ACC112 (cell line): ENCODE data around the gene SMU1.

Experiments
- H2AFZ ChIP-seq: fragments of 200-600 bp; sonication (generic); one replicate; pipeline ENCODE4 v1.6.0; 2017; ENCODE audit warnings: antibody characterized with exemption, low read length; ENCODE audit not compliant: unreplicated experiment
- H3K27ac ChIP-seq: fragments of 200-600 bp; sonication (generic); 2 replicates; pipeline ENCODE4 v1.5.1; 2014; ENCODE audit warnings: low read depth, mild to moderate bottlenecking, antibody characterized with exemption, low read length, moderate library complexity
- H3K27me3 ChIP-seq: fragments of 200-600 bp; sonication (generic); 2 replicates; pipeline ENCODE4 v1.6.1; 2014; ENCODE audit warnings: mild to moderate bottlenecking, antibody characterized with exemption, low read length, moderate library complexity, mixed read lengths; ENCODE audit not compliant: insufficient read depth
- H3K36me3 ChIP-seq: fragments of 200-600 bp; sonication (generic); 2 replicates; pipeline ENCODE4 v1.6.1; 2016; ENCODE audit warnings: mild to moderate bottlenecking, antibody characterized with exemption, low read length, moderate library complexity, mixed read lengths; ENCODE audit not compliant: insufficient read depth
- H3K4me1 ChIP-seq: fragments of 200-600 bp; sonication (generic); one replicate; pipeline ENCODE4 v1.6.1; 2016; ENCODE audit warnings: low read length, mixed read lengths; ENCODE audit not compliant: insufficient read depth, unreplicated experiment, control insufficient read depth
- H3K4me3 ChIP-seq: fragments of 200-600 bp; sonication (generic); 2 replicates; pipeline ENCODE4 v1.5.1; 2014; ENCODE audit warnings: mild to moderate bottlenecking, low read depth, low read length
- H3K79me2 ChIP-seq: fragments of 200-600 bp; sonication (generic); one replicate; pipeline ENCODE4 v1.6.0; 2016; ENCODE audit warnings: low read length; ENCODE audit not compliant: control insufficient read depth, unreplicated experiment, insufficient read depth

Gene SMU1

GRCh38 chr9:33082538-33083326, 6.3 kb upstream of the SMU1 start:
- H2AFZ ChIP-seq = no peak overlapping the region
- H3K27ac ChIP-seq = no peak overlapping the region
- no peaks in the 10 kb centered on the region for H3K79me2 ChIP-seq
- no peaks in the 10 kb centered on the region for H3K36me3 ChIP-seq
- no peak overlapping the region for H3K4me3 ChIP-seq
- H3K4me1 ChIP-seq = peaks cover 14% of the 10 kb centered on the region
- H3K27me3 ChIP-seq = no peaks in the 10 kb centered on the region

DNA sequence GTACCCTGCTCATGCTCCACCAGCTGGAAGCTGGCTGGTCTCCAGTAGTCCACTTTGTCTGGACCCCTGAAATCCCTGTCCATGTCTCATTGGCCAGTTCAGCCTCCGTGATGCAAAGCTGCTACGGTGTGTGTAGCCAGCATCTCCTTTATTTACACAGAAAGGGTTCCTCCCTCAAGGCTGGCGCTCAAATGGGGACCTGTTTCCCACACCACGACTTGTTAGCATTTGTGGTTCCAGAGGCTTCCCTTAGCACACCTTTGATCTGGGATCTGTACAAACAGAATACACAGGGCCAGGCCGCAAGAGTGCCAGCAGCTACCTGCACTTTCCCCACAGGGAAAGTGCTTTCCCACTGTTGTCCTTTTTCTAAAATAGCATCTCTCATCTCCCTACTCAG, 5.7 kb upstream of the SMU1 start:
- Histone ChIP-seq H3K27ac (no peak overlapping the region), H2AFZ (no peak overlapping the region), H3K4me1 (peaks cover 14% of the 10 kb centered on the region), H3K4me3 (no peak overlapping the region), H3K79me2 (no peaks in the 10 kb centered on the region), H3K36me3 (no peaks in the 10 kb centered on the region), H3K27me3 (no peaks in the 10 kb centered on the region)

DNA sequence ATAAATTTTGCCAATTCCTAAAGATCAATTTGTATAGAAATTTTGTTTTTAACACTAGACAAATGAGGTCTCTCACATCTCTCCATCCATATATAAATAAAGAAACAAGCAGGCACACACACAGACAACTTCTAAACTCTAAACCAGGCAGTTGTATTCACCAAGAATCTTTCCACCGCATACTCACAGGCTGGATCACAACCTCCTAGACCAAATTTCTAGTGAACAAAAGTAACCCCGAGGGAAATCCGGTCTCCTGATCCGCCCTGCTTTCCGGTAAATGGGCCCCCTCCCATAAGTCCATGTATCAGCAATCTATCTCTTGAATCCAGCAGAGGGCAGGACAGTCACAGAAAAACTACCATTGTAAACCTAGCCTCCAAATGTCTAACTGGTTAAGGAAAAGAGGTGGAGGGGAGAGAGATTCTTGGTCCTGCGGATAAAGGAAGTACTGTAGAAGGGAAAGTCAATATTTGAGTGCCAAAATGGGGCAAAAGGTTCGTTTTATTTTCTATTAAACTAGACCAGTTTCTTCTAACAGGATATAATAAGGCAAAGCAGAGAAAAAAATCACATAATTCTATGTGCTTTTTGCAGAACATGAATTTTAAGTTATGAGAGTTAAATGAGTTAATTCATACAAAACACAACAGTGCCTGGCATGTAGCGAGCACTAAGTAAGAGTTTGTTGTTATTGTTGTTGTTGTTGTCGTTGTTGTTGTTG, 4.8 kb upstream of the SMU1 start:
- Histone ChIP-seq H3K27ac (peak overlapping the region; percentile 51), H3K4me1 (peaks cover 14% of the 10 kb centered on the region), H3K79me2 (peaks cover 2% of the 10 kb centered on the region), H3K36me3 (no peaks in the 10 kb centered on the region), H2AFZ (peak overlapping the region; percentile 73), H3K27me3 (no peaks in the 10 kb centered on the region), H3K4me3 (peak overlapping the region; percentile 61)

DNA sequence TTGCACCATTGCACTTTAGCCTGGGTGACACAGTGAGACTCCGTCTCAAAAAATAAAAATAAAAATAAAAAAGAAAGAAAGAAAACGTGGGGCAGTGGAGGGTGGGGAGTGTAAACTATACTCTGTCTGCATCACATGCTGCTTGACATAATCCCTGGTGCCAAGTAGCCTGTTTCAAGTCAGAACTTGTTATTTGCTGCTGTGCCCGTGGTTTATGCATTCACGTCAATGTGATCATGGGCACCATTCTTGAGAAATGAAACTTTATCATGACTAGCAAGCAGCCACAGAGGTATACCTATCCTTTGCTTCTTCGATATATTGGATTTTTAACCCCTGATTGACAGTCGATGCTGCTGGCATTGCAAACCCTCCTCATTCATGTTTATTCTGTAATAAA, 4.1 kb upstream of the SMU1 start:
- Histone ChIP-seq H3K27ac (peak overlapping the region; percentile 51), H3K79me2 (peaks cover 9% of the 10 kb centered on the region), H3K4me3 (peak overlapping the region; percentile 61)

GRCh38 chr9:33068991-33069390, 7.5 kb downstream of the SMU1 start:
- no peak overlapping the region for H3K27ac ChIP-seq
- no peak overlapping the region for H3K4me3 ChIP-seq
- peaks cover 18% of the 10 kb centered on the region for H3K79me2 ChIP-seq
- peaks cover 38% of the 10 kb centered on the region for H3K36me3 ChIP-seq
- H3K4me1 ChIP-seq = no peaks in the 10 kb centered on the region
- H3K27me3 ChIP-seq = no peaks in the 10 kb centered on the region
- H2AFZ ChIP-seq = no peak overlapping the region

More for the DNA sequence above, 4.1 kb upstream of the SMU1 start:
- peak overlapping the region; percentile 73 for H2AFZ ChIP-seq
- H3K4me1 ChIP-seq = peaks cover 14% of the 10 kb centered on the region
- H3K27me3 ChIP-seq = no peaks in the 10 kb centered on the region
- no peaks in the 10 kb centered on the region for H3K36me3 ChIP-seq

GRCh38 chr9:33065157-33066076, 11.1 kb downstream of the SMU1 start:
- no peaks in the 10 kb centered on the region for H3K27me3 ChIP-seq
- H3K27ac ChIP-seq = no peak overlapping the region
- H3K79me2 ChIP-seq = peaks cover 5% of the 10 kb centered on the region
- H3K4me1 ChIP-seq = no peaks in the 10 kb centered on the region
- H3K36me3 ChIP-seq = peaks cover 46% of the 10 kb centered on the region
- H2AFZ ChIP-seq = no peak overlapping the region
- H3K4me3 ChIP-seq = no peak overlapping the region

DNA sequence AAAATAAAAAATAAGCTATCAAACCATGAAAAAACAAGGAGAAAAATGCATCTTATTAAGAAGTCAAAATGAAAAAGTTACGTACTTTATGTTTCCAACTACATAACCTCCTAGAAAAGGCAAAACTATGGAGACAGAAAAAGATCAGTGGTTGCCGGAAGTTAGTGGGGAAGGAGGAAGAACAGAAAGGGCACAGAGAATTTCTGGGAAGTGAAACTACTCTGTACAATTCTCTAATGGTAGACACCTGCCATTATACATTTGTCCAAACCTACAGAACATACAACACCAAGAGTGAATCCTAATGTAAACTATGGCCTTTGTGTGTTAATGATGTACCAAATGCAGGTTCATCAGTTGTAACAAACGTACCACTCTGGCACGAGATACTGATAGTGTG, 25.3 kb downstream of the SMU1 start:
- H3K36me3 ChIP-seq = peaks cover 31% of the 10 kb centered on the region
- no peak overlapping the region for H3K4me3 ChIP-seq
- H3K4me1 ChIP-seq = no peaks in the 10 kb centered on the region
- H3K79me2 ChIP-seq = no peaks in the 10 kb centered on the region
- no peak overlapping the region for H3K27ac ChIP-seq
- H2AFZ ChIP-seq = no peak overlapping the region
- H3K27me3 ChIP-seq = no peaks in the 10 kb centered on the region

- Histone ChIP-seq H3K27ac (no peak overlapping the region), H3K36me3 (peaks cover 27% of the 10 kb centered on the region)
These were observed 26.7 kb downstream of the SMU1 start for GRCh38 chr9:33049680-33050361.

GRCh38 chr9:33048054-33048465, 28.4 kb downstream of the SMU1 start:
- Histone ChIP-seq H3K4me1 (peaks cover 9% of the 10 kb centered on the region), H3K4me3 (no peak overlapping the region), H3K79me2 (no peaks in the 10 kb centered on the region), H2AFZ (no peak overlapping the region), H3K36me3 (peaks cover 13% of the 10 kb centered on the region), H3K27ac (no peak overlapping the region), H3K27me3 (no peaks in the 10 kb centered on the region)

More at GRCh38 chr9:33049680-33050361, 26.7 kb downstream of the SMU1 start:
- H3K27me3 ChIP-seq = no peaks in the 10 kb centered on the region
- H3K79me2 ChIP-seq = no peaks in the 10 kb centered on the region
- H3K4me3 ChIP-seq = no peak overlapping the region
- H2AFZ ChIP-seq = no peak overlapping the region
- no peaks in the 10 kb centered on the region for H3K4me1 ChIP-seq

- Histone ChIP-seq H3K4me3 (no peak overlapping the region), H3K27ac (no peak overlapping the region), H3K36me3 (peaks cover 5% of the 10 kb centered on the region), H2AFZ (no peak overlapping the region), H3K79me2 (no peaks in the 10 kb centered on the region), H3K27me3 (no peaks in the 10 kb centered on the region), H3K4me1 (peaks cover 24% of the 10 kb centered on the region)
These were observed 30.4 kb downstream of the SMU1 start for GRCh38 chr9:33046061-33046460.
